ENCODE data around the gene ZFYVE28.
"Not testable (repeated sequence)": the region's sequence is repeated elsewhere in the genome, so short reads cannot be mapped to it uniquely, and the experiment has no call there.

DNA sequence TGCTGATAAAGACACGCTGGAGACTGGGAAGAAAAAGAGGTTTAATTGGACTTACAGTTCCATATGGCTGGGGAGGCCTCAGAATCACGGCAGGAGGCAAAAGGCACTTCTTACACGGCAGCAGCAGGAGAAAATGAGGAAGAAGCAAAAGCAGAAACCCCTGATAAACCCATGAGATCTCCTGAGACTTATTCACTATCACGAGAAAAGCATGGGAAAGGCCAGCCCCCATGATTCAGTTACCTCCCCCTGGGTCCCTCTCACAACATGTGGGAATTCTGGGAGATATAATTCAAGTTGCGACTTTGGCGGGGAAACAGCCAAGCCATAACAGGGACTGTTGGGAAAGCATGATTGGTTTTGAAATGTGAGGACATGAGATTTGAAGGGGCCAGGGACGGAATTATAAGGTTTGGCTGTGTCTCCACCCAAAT lies 35.7 kb downstream of the ZFYVE28 start:
- not testable (repeated sequence) for TF ChIP-seq CTCF (conservative IDR thresholded peaks at IDR 0.05); EZH2 (IDR thresholded peaks at IDR 0.05; ENCODE audit: low read depth)
